GM18858 (cell line): Measurements from ENCODE around the gene HMOX1.
"Not testable (repeated sequence)": the region's sequence is repeated elsewhere in the genome, so short reads cannot be mapped to it uniquely, and the experiment has no call there.

Experiments
- ATAC-seq: cut with Tn5 transposase; IDR thresholded peaks from one replicate; pipeline ENCODE4 v1.9.1; 2021; ENCODE audit not compliant: unreplicated experiment

The HMOX1 gene

DNA sequence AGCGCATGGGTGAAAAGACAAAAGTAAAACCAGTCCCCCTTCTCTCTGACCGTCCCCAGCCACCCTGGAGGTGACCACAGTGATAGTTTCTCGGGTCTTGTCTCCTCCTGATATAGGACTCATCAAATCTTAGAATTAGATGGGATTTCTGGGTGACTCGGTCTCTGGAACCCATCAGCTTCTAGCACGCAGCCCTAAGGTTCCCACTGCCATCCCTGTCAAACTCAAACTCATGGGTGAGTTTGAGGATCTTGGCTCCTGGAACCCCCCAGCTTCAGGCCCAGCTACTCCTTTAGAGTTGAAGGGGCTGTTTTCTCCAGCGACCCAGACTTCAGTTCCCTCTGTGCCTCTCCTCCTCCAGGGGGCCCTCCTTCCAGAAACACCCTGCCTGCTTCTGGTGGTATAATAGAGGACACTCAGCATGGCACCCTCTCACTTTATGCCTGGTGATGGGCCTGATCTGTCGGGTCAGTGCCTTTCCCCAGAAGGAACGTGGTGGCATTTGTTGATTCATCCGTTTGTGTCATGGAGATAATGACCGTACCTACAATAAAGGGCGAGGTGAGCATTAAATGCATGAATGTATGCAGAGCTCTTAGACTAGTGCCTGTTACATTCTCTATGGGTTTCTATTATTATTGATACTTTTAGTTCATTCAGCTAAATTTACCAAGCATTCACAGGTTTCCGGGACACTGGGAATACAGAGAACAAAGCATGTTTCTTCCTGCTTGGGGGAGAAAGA, 50.8 kb downstream of the HMOX1 start:
- no peak for ATAC-seq

- ATAC-seq, result no peak
These were observed 51.5 kb downstream of the HMOX1 start for GRCh38 chr22:35432228-35432905.

GRCh38 chr22:35434061-35434710, 53.3 kb downstream of the HMOX1 start:
- ATAC-seq, result no peak

- ATAC-seq, result no peak
These were observed 54.4 kb downstream of the HMOX1 start for GRCh38 chr22:35435201-35435740.

- no peak for ATAC-seq
These were observed 55.5 kb downstream of the HMOX1 start for GRCh38 chr22:35436421-35436820.

GRCh38 chr22:35437049-35437448, 56.2 kb downstream of the HMOX1 start:
- no peak for ATAC-seq

DNA sequence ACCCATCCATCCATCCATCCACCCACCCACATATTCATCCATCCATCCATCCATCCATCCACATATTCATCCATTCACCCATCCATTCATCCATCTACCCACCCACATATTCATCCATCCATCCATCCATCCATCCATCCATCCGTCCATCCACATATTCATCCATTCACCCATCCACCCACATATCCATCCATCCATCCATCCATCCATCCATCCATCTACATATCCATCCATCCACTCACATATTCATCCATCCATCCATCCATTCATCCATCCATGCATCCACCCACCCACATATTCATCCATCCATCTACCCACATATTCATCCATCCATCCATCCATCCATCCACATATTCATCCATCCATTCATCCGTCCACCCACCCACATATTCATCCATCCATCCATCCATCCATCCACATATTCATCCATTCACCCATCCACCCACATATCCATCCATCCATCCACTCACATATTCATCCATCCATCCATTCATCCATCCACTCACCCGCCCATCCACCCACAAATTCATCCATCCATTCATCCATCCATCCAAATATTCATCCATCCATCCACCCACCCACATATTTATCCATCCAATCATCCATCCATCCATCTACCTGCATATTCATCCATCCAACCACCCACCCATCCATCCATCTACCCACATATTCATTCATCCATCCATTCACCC, 57.9 kb downstream of the HMOX1 start:
- ATAC-seq, result not testable (repeated sequence)

GRCh38 chr22:35439365-35439717, 58.4 kb downstream of the HMOX1 start:
- no peak for ATAC-seq

DNA sequence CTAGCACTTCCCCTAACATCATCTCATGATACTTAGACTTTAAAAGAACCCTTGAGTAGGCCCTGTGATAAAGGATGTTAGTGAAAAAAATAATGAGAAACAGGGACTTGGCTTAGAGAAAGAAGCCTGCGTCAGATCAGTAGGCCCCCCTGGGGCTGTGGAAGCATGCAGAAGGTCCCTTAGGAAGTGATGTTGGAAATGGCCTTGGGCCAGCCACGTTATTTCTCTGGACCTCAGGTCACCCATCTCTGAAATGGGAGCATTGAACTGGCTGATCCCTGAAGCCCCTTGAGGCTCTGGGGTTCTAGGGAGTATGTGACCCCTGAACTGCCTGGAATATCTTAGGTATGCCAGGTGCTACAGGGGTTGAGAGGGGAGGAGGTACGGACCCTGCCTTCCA, 59.2 kb downstream of the HMOX1 start:
- no peak for ATAC-seq

DNA sequence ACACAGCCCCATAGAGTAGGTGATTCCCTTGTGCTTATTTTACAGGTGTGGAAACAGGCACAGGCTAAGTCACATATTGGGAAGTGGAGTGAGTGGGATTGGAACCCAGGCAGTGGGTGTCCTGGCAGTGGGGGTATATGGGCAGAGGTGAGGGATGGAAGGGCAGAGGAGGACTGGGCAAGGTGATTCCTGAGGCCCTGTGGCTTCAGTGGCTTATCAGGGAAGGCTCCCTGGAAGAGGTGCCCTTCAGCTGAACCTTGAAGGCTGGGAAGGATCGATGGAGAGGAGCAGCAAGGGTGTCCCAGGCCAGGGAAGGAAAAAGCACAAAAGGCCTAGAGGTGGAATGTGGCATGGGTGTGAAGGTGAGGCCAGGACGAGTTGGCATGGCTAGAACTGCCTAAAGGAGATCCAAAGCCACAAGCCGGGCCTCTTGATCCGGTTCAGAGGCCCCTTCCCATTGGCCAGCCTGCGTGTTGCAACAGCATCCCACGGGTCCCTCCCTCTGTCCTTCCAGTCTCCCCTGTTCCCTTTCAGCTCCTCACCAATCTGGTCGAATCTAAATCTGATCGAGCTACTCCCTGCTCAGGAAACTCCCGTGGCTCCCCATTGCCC, 60.7 kb downstream of the HMOX1 start:
- no peak for ATAC-seq

DNA sequence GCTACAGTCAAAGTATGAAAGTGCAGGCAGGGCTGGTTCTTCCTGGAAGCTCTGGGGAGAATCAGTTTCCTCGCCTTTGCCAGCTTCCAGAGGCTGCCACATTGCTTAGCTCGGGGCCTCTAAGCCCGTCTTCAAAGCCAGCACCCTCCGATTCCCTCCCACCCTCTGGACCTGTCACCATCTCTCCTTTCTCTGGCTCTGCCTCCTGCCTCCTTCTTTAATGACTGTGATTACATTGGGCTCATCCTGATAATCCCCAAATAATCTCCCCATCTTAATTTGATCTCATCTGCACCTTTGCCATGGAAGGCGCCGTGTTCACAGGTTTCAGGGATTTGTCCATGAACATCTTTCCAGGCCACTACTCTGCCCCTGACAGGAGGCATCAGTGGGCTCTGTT, 61.6 kb downstream of the HMOX1 start:
- ATAC-seq, result no peak

DNA sequence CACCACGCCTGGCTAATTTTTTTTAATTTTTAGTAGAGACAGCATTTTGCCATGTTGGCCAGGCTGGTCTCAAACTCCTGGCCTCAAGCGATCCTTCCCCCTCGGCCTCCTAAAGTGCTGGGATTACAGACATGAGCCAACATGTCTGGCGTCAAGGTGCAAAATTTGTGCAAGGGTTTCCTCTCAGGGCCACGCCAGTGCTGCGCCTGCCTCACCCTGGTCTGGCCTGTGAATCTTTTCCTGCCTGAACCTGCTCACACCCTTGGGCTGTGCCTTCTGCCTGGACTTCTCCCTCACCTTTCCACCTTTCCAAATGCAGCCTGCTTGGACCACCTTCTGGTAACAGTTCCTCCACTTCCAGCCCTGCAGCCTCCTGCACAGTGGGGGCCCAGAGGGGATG, 62.4 kb downstream of the HMOX1 start:
- no peak for ATAC-seq
